Measurements from ENCODE around the gene FOXP4.

FOXP4 gene

GRCh38 chr6:41630946-41631345, 84.8 kb downstream of the FOXP4 start:
- no peak overlapping the region for H3K4me3 ChIP-seq (ENCODE audit: low read depth, low read length, poor library complexity, severe bottlenecking)
- H3K27me3 ChIP-seq (ENCODE audit: insufficient read depth, low read length) = no peaks in the 10 kb centered on the region; the same call in 1 of the 2 replicates
- no peak overlapping the region for H3K9ac ChIP-seq (ENCODE audit: low read length)
- H3K9me3 ChIP-seq (ENCODE audit: low read length) = no peaks in the 10 kb centered on the region
- H3K27ac ChIP-seq (ENCODE audit: low read depth, low read length, poor library complexity, severe bottlenecking) = no peak overlapping the region
- no peak for TF ChIP-seq EZH2 (IDR thresholded peaks at IDR 0.05; ENCODE audit: borderline replicate concordance, low read length)
- no peak for TF ChIP-seq CTCF (IDR thresholded peaks at IDR 0.05; ENCODE audit: low read length)
- peaks cover 12% of the 10 kb centered on the region for H3K4me1 ChIP-seq (ENCODE audit: insufficient read depth, low read length, severe bottlenecking)
- H2AFZ ChIP-seq (ENCODE audit: low read length) = no peak overlapping the region
- H4K20me1 ChIP-seq (ENCODE audit: insufficient read depth, low read length) = no peaks in the 10 kb centered on the region
- no peaks in the 10 kb centered on the region for H3K36me3 ChIP-seq (ENCODE audit: insufficient read depth, low read length)
- no peaks in the 10 kb centered on the region for H3K9me2 ChIP-seq (ENCODE audit: low read depth, low read length)
- no peaks in the 10 kb centered on the region for H3F3A ChIP-seq (ENCODE audit: insufficient read depth, low read length)
- no peaks in the 10 kb centered on the region for H3K79me2 ChIP-seq (ENCODE audit: insufficient read depth, low read length)
- no peak overlapping the region for H3K4me2 ChIP-seq (ENCODE audit: low read length)

- no peak for TF ChIP-seq EZH2 (IDR thresholded peaks at IDR 0.05; ENCODE audit: borderline replicate concordance, low read length)
- no peak for TF ChIP-seq CTCF (IDR thresholded peaks at IDR 0.05; ENCODE audit: low read length)
- Histone ChIP-seq H3K9me3 (ENCODE audit: low read length) (no peaks in the 10 kb centered on the region), H3K27me3 (ENCODE audit: insufficient read depth, low read length) (no peaks in the 10 kb centered on the region; the same call in 1 of the 2 replicates), H3K36me3 (ENCODE audit: insufficient read depth, low read length) (no peaks in the 10 kb centered on the region), H3K27ac (ENCODE audit: low read depth, low read length, poor library complexity, severe bottlenecking) (no peak overlapping the region), H4K20me1 (ENCODE audit: insufficient read depth, low read length) (no peaks in the 10 kb centered on the region), H3F3A (ENCODE audit: insufficient read depth, low read length) (no peaks in the 10 kb centered on the region), H3K4me1 (ENCODE audit: insufficient read depth, low read length, severe bottlenecking) (no peaks in the 10 kb centered on the region), H3K9ac (ENCODE audit: low read length) (no peak overlapping the region), H3K79me2 (ENCODE audit: insufficient read depth, low read length) (no peaks in the 10 kb centered on the region), H3K4me2 (ENCODE audit: low read length) (no peak overlapping the region), H2AFZ (ENCODE audit: low read length) (no peak overlapping the region), H3K4me3 (ENCODE audit: low read depth, low read length, poor library complexity, severe bottlenecking) (no peak overlapping the region), H3K9me2 (ENCODE audit: low read depth, low read length) (no peaks in the 10 kb centered on the region)
Measured at GRCh38 chr6:41633056-41633634, 87.0 kb downstream of the FOXP4 start.

GRCh38 chr6:41634657-41635056, 88.5 kb downstream of the FOXP4 start:
- Histone ChIP-seq H3K4me1 (ENCODE audit: insufficient read depth, low read length, severe bottlenecking) (no peaks in the 10 kb centered on the region), H3K4me3 (ENCODE audit: low read depth, low read length, poor library complexity, severe bottlenecking) (no peak overlapping the region), H3K27me3 (ENCODE audit: insufficient read depth, low read length) (no peaks in the 10 kb centered on the region; the same call in 1 of the 2 replicates), H3K9me3 (ENCODE audit: low read length) (no peaks in the 10 kb centered on the region), H3K27ac (ENCODE audit: low read depth, low read length, poor library complexity, severe bottlenecking) (no peak overlapping the region), H3K9ac (ENCODE audit: low read length) (no peak overlapping the region), H2AFZ (ENCODE audit: low read length) (no peak overlapping the region), H4K20me1 (ENCODE audit: insufficient read depth, low read length) (no peaks in the 10 kb centered on the region), H3F3A (ENCODE audit: insufficient read depth, low read length) (no peaks in the 10 kb centered on the region), H3K79me2 (ENCODE audit: insufficient read depth, low read length) (no peaks in the 10 kb centered on the region), H3K4me2 (ENCODE audit: low read length) (no peak overlapping the region), H3K36me3 (ENCODE audit: insufficient read depth, low read length) (no peaks in the 10 kb centered on the region), H3K9me2 (ENCODE audit: low read depth, low read length) (no peaks in the 10 kb centered on the region)
- no peak for TF ChIP-seq EZH2 (IDR thresholded peaks at IDR 0.05; ENCODE audit: borderline replicate concordance, low read length)
- no peak for TF ChIP-seq CTCF (IDR thresholded peaks at IDR 0.05; ENCODE audit: low read length)

Measured in OCI-LY1 (cell line).